Measurements from ENCODE around the gene TSR1.
A peak's percentile ranks its signal among the peaks of the same experiment; 100 is the strongest.

Gene TSR1

DNA sequence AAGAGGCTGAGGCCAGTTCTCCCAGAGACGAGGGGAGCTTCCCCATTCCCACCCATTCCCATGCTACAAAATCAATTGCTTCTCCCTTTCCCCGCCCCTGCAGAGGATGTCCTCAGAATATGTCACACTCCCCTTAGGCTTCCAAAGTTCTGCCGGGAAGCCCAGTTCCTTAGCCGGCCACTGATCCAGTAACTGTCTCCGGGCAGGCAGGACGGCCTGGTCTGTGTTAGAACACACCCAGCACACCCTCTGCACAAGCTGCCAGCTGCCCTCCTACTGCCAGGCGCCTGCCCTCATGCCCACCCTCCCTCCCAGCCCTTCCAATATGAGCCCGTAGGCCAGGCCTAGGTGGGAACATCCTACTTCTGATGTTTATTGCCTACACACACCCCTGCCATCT lies 32.1 kb upstream of the TSR1 start:
- DNase-seq, result no peak

DNA sequence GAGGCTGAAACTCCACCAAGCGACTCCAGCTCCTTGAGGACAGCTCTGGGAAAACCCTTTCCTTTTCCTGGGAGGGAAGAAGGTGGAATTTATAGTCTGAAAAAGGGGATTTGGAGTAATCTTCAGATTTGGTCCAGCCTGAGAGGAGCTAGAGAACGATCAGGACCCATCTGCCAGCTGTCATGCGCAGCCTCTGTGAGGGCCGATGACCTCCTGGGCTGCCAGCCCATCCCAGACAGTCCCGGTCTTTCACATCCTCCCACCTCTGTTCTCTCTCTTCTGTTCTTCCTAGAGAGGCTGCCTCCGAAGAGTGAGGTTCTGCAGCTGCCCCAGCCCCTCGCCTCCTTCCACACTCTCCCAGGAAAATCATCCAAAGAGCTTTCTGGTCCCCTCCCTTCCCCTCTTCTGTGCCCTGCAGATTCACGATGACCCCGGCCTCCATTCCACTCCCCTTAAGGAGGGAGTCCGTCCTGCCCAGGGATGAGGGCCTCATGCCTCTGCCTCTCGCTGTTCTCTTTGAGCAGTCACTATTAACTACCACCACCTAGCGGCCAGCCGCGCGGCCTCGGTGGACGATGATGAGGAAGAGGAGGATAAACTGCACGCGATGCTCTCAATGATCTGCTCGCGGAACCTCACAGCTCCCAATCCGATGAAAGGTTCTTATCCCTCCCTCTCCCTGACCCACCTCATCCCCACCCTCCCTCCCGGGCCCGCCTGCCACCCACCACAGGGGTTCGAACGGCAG lies 30.7 kb upstream of the TSR1 start:
- no peak for DNase-seq

DNA sequence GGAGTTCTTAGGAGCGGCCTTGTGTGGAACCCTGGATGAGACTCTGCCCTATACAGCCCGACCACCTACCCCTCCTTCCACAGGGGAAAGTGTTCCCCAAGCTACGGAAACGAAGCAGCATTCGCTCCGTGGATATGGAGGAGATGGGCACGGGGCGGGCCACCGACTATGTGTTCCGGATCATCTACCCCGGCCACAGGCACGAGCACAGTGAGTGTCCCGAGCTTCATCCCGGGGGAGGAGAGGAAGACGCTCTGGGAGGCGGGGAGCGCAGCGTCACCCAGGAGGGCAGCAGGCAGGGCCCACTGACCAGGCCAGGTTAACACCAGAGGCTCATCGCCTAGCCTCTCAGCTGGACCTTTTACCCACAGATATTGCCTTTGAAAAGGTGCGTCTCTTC lies 28.9 kb upstream of the TSR1 start:
- no peak for DNase-seq

DNA sequence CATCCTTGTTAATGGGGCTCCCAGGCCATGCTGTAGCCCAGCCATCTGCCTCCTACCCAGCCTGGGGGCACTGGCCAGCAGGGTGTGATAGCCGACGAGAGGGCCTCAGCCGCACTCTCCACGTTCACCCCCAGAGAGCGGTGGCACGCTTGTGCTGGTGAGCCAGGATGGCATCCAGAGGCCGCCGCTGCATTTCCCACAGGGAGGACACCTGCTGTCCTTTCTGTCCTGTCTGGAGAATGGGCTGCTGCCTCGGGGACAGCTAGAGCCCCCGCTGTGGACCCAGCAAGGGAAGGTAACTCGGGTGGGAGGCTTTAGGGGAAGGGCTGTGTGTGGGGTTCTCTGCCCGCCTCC lies 28.5 kb upstream of the TSR1 start:
- DNase-seq, result no peak

DNA sequence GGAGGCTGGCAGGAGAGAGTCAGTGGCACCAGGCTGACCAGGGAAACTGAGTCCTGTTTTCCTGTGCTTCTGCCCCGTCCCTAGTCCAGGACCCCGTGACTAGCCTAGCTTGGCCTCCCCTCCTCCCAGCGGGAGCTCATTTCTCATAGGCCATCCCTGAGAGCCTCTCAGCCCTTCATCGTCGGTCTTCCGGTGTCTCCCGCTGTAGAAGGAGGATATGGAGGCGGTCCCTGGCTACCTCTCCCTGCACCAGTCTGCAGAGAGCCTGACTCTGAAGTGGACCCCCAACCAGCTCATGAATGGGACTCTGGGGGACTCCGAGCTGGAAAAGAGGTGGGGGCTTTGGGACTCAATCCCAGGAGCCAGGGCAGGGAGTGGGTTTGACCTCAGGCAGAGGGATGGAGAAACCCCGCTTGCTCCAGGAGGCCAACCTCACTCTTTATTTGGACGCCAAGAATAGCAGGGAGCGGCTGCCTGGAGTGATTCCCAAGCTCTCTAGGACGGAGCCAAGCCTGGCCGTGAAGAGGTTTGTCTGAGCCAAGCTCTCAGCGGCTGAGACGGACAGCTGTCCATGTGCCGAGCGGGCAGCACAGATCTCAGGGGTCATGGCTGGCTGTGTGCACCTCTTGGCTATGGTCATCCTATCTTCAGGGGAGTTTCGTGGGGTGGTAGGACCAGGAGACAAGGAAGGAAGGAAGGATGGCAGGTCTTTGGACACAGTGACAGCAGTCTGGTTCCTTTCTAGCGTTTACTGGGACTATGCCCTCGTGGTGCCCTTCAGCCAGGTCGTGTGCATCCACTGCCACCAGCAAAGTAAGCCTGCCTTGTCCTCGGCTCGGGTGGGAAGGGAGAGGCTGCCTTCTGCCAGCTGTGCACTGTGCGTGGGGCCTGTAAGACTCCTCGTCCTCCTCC lies 27.9 kb upstream of the TSR1 start:
- no peak for DNase-seq

DNA sequence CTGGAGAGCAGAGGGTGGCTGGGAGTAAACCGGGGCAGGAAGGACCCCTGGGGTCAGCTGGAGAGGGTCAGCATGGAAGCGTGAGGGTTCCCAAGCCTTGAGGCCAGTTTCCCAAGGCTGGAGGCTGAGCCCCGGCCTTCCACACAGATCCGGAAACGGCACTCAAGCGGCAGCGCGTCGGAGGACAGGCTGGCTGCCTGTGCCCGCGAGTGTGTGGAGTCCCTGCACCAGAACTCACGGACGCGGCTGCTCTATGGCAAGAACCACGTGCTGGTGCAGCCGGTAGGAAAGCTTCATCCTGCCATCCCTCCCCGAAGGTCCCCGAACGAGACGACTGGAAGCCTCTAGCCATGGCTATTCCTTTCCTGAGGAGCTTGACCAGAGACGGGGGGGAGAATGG lies 27.1 kb upstream of the TSR1 start:
- no peak for DNase-seq

- DNase-seq, result no peak
Observed at GRCh38 chr17:2362881-2363280, 26.6 kb upstream of the TSR1 start.

GRCh38 chr17:2362416-2362815 lies 26.2 kb upstream of the TSR1 start:
- no peak for DNase-seq

- no peak for DNase-seq
Observed at GRCh38 chr17:2362016-2362415, 25.8 kb upstream of the TSR1 start.

- no peak for DNase-seq
Observed at GRCh38 chr17:2361010-2361760, 24.9 kb upstream of the TSR1 start.

DNA sequence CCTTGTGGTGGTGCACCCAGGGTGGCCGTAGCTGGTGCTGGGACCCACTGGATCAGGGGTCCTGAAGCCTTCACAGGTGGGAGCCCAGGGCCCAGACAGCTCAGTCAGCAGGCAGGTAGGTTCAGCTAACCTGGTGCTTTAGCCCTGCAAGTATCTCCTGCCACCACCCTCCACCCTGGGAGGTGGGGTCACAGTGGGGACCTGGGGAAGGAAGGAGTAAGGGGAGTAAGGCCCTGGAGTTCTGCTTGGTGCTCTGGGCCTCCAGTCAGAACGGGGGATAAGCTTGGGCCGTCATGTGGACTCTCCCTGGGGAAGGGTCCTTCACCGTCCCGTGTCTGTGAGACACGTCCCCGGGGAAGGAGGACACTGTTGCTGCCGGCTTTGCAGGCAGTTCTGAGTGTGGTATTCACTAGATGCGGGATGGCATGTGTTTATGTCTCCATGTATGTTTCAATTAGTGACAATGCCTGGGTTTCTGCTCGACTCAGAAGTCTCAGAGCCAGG lies 21.7 kb upstream of the TSR1 start:
- no peak for DNase-seq

GRCh38 chr17:2357237-2357636 lies 21.0 kb upstream of the TSR1 start:
- no peak for DNase-seq

DNA sequence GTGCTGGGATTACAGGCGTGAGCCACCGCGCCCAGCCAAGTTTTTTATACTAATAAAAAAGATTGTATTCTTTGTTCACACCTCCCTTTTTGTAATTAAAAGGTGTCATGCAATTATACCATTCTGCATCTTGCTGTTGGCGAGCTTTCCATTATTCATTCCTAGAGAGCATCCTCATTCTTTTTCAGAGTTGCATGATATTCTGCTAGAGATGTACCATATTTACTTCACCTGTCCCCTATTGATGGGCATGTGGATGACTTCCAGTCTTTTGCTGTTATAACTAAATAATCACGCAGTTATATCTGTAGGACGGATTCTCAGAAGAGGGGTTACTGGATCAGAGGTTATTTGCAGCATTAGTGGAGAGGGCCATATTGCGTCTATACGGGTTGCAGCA lies 18.1 kb upstream of the TSR1 start:
- DNase-seq, result no peak

DNA sequence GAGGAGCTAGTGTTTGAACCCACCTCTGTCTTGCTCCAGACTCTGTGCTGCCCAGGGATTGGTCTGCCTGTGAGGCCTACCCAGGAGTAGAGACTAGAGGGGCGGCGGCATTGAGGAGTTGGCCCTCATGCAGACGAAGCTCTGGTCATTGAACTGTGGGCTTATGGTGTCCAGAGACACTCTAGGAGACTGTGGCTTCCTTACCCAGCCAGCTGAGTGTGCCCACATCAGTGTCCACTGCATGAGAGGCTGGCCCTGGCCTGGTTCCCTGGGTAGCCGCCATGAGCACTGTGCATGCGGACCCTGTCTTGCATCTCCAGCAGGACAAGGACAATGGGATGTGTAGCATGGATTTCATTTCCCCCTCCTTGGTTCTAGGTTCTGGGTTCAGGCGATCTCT lies 15.0 kb upstream of the TSR1 start:
- no peak for DNase-seq

DNA sequence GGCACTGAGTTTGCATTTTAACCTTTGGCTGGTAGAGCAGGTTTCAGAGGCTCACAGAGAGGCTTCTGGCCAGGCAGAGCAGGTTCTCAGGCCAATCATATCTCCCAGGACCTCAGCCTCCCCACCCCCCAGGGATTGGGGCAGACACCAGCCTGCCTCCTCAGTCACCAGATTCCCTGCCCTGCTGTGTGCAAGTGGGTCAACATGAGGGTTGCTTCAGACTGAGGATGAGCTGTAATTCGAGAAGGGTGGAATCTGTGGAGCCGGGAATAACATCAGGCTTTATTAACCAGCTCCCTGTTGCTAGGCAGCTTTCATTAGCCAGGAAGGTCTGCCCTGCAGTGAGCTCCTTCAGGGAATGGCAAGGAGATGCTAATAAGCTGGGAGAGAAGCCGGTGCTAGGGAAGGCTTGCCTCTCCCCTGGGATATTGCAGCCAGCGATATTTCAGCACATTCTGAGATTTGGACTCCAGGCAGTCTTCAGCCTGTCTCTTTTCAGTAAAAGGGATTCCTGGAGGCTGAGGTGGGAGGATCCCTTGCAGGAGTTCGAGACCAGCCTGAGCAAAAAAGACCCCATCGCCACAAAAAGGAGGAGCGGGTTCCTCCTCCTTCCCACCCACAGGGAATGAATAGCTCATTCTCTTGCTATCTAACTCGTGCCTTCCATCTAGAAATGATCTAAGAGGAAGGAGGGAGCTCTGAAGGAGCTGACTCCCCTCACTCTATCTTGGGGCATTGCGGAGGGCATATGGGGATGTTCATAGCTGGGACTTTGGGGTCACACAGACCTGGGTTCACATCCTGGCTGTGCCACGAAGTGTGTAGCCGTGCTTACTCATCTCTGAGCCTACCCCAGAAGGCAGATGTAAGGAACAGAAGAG lies 11.8 kb upstream of the TSR1 start:
- no peak for DNase-seq

DNA sequence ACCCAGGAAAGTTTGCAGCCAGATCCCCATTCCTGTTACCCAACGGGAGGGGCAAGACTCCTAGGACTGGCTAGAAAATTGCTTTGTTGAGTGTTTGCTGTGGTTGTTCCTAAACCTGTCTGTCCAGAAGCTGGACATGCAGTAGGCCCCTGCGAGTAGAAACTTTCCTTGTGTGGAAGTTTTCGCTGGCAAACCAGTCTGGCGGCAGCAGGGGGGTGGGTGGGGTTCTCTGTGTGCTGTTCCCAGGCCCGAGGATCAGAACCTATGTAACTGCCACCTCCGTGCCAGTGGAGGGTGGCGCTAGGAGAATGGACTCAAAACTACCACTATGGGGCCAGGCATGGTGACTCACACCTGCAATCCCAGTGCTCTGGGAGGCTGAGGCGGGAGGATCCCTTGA lies 10.2 kb upstream of the TSR1 start:
- DNase-seq, result no peak

GRCh38 chr17:2344528-2344927 lies 8.3 kb upstream of the TSR1 start:
- DNase-seq, result no peak

GRCh38 chr17:2343421-2343820 lies 7.2 kb upstream of the TSR1 start:
- no peak for DNase-seq

DNA sequence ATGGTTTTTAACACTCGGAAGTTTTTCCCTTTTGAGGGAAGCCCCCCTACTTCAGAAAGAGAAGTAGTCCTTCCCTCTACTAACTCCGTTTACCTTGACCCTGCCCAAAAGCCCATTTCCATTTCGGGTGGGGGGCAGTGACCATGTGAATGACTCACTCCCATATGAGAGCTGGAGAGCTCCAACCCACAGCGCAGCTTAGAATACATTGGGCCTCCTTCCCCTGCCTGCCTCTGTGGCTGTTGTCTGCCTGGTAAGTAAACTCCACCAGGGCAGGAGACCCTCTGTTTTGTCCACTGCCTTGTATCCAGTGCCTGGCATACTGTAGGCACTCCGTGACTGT lies 2.0 kb upstream of the TSR1 start:
- peak; percentile 29 to 41 (median 36) for DNase-seq

GRCh38 chr17:2337544-2338314 lies 1.5 kb upstream of the TSR1 start:
- peak; percentile 63 to 83 (median 69) for DNase-seq

GRCh38 chr17:2336852-2337543 lies 741 bp upstream of the TSR1 start, which contains the start of gene SGSM2:
SGSM2 (plus strand) TSS chr17:2337501; CDS start chr17:2337689, 188 bp downstream.
- peak; percentile 35 to 69 (median 44) for DNase-seq

All from suppressor macrophage treated with lipopolysaccharide for 1 hour (primary cell).